GM12874 (cell line): ENCODE results near the gene HOXC11.

Experiments
- TF ChIP-seq, protein P1 (sequence below): IDR thresholded peaks from 2 replicates; pipeline ENCODE4 v1.5.1; 2011; ENCODE audit warnings: low read depth, mild to moderate bottlenecking, control low read depth, low read length, moderate library complexity; ENCODE audit not compliant: insufficient read depth

The HOXC11 gene

DNA sequence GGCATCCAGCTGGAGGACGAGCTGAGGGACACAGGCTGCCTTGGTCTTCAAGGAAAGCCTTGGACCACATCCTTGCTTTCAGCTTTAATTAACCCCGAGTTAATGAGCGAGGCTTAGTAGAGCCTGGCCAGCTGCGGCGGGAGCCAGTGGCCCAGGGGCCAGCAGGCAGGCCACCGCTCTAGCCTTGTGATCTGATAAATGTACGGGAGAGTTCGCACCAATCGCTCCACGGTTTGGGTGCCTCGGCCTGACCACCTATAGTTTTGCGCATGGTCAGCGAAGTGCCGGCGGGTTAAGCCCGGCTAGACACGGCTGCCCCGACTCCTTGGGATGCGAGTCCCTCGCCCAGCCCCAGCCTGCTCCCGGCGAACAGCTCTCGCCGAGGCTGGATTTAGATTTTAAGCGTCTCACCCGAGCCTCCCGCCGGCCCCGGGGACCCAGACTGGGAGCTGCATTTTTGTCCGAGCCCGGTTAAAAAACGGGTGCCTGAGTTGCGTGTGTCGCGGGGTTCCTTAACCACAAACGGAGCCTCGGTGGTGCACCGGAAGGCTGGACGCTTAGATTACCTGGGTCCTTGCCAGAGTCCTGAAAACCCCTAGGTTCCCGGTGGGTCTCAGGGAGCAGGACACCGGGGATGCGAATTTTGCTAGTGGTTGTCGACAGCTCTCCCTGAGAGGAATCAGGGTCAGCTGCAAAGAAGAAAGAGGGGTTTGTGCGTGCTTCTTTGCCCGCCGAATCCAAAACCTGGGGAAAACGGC, 21.2 kb upstream of the HOXC11 start:
- TF ChIP-seq, protein P1, sequence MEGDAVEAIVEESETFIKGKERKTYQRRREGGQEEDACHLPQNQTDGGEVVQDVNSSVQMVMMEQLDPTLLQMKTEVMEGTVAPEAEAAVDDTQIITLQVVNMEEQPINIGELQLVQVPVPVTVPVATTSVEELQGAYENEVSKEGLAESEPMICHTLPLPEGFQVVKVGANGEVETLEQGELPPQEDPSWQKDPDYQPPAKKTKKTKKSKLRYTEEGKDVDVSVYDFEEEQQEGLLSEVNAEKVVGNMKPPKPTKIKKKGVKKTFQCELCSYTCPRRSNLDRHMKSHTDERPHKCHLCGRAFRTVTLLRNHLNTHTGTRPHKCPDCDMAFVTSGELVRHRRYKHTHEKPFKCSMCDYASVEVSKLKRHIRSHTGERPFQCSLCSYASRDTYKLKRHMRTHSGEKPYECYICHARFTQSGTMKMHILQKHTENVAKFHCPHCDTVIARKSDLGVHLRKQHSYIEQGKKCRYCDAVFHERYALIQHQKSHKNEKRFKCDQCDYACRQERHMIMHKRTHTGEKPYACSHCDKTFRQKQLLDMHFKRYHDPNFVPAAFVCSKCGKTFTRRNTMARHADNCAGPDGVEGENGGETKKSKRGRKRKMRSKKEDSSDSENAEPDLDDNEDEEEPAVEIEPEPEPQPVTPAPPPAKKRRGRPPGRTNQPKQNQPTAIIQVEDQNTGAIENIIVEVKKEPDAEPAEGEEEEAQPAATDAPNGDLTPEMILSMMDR, result no peak

DNA sequence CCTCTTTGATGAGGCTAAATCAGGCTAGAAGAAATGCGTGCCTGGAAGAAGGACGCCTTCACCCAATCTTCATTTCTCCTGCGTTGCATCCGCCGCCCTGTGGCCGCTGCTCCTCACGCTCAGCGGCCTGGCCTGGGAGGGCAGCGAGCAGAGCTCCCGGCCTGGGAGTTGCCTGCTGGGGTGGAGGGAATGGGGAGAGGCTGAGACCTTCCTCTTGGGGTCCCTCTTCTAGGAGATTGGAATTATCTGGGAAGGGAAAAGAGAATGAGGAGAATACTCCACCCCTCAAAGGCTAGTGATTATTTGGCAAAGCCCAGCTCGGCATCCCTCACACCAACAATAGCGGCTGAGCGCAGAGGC, 20.6 kb upstream of the HOXC11 start:
- TF ChIP-seq, protein P1, result 0 out of 2 replicates have a peak, but pooled peaks have one; percentile 9

DNA sequence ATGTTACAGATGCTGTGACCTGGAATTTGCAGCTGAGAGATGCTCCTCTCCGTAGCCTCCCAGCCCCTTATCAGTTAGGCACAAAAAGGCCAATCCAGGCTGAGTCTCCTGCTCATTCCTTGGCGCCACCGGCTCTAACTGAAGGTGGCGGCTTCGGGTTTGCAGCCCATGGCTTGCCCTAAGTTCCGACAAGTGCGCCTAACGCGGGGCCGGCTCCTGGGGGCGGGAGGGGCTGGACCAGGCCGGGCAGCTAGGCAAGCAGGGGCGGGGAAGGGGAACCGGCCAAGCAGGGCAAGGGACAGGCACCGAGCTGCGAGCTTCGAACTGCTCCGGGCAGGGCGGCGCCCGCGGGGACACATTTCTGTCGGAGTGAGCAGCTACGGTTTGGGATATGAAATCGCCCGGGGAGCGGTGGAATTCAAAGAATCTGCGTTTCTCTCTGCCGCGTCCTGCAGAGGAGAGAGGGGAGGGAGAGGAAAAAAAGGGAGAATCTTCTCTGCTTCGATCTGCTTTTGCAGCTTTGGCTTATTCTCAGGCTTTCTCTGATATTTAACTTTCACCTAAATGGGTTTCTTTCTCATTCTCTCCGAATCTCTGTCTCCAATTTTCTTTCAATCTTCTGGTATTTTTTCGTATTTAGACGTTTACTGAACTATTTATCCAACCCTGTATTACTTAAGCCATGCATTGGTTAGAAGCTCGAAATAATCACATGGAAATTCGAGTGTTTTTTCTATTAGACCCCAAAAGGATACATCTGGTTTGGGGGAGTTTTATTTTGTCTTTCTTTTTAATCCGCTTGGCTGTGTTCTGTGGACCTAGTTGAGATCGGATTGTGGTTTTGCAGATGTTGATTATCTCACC, 19.8 kb upstream of the HOXC11 start:
- TF ChIP-seq, protein P1, result no peak

DNA sequence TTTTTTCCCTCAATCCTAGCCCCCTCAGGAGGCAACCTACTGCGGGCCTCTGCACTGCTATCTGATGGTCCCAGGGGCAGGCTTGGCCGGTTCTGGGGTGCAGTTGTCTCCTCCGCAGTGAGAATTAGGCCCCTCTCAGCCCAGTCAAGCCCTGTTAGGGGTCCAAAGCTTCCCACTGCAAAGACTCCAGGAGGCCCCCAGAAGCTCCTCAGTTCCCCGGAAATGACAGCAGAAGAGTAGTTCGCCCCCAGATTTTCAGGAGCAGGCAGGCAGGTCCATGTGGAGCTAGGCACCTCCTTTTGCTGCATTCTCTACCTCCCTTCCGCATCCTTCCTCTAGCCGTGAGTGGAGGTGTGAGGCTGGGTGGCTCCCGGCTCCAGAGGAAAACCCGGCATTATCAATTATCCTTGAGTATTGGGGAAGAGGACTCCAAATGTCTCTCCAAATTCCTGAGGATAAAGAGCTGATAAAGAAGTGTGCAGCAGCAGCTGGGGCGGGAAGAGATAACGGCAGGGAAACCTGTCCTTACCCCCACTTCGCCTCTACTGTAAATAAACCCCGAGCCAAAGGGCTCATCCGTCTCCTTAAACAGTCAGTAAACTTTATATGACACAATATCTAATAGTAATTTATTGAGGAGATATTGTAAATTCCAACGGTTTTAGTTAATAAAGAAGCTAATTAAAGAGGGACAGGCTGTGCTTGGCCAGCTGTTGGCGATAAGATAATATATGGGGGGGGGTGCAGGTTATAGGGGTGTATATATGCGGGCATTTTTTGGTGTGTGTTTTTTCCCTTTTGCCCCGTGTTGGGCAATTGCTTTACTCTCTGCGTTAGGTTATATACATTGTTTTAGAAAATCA, 18.9 kb upstream of the HOXC11 start:
- TF ChIP-seq, protein P1, result no peak

DNA sequence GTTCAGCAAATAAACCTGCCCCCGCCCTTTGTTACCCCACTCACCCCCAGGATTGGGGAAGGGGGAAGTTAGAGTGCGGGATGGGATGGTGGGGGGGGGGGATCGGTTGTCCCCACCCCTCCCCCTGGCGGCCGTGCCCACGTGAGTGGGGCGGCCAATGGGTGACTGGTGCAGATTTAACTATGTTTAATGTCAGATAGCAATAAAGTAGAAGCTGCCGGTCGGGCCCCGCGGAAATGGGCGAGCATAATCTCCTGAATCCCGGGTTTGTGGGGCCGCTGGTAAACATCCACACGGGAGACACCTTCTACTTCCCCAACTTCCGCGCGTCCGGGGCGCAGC, 18.3 kb upstream of the HOXC11 start, which contains the start of gene HOXC12:
Gene HOXC12 (plus strand): TSS at position 210 of the 342 bp plus-strand sequence. CDS start 27 bp downstream, at position 237.
- TF ChIP-seq, protein P1, result no peak

DNA sequence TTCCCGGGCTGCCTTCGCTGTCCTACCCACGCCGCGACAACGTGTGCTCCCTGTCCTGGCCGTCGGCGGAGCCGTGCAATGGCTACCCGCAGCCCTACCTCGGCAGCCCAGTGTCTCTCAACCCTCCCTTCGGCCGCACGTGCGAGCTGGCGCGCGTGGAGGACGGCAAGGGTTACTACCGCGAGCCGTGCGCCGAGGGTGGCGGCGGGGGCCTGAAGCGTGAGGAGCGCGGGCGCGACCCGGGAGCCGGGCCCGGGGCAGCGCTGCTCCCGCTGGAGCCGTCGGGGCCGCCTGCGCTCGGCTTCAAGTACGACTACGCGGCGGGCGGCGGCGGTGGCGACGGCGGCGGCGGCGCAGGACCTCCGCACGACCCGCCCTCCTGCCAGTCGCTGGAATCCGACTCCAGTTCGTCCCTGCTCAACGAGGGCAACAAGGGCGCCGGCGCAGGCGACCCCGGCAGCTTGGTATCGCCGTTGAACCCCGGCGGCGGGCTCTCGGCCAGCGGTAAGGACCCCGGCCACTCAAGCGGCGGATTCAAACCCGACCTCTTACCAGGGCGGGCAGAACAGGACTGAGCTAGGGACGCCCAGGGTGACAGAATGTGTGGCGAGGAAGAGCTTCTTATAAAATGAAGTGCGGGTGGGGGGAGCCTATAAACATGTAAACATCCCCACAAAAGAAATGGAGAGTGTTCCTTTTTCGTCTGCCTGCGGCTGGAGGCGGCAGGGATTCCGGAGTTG, 17.7 kb upstream of the HOXC11 start:
- TF ChIP-seq, protein P1, result no peak
